Tibial nerve (tissue), 4 donors: ENCODE results near the gene HSPG2. TPM values are rescaled to one million over a fixed set of nuclear protein-coding genes. Genes with fewer than 3 reads are reported as not detected.
"Not testable (repeated sequence)": the region's sequence is repeated elsewhere in the genome, so short reads cannot be mapped to it uniquely, and the experiment has no call there.

Experiments used
- DNase-seq, 2 donors: peaks; one replicate each; pipeline ENCODE4 v3.0.0-alpha.2; 2019; ENCODE audit warnings: low spot score in 2 of 2
- H3K27ac ChIP-seq, 4 donors: fragments of 200-600 bp; sonication (generic) in 3 of 4; one replicate each; pipeline ENCODE4 v1.5.1; 2017 to 2019; ENCODE audit warnings: mild to moderate bottlenecking in 1 of 4
- H3K27me3 ChIP-seq, 2 donors: fragments of 200-600 bp; sonication (generic) in 1 of 2; one replicate each; pipeline versions ENCODE4 v1.5.1 to v1.6.0; 2017 to 2019
- H3K36me3 ChIP-seq, 3 donors: fragments of 200-600 bp; sonication (generic); one replicate each; pipeline ENCODE4 v1.5.1; 2018 to 2019
- H3K4me1 ChIP-seq, 4 donors: fragments of 200-600 bp; sonication (generic) in 3 of 4; one replicate each; pipeline ENCODE4 v1.5.1; 2017 to 2019
- H3K4me3 ChIP-seq, 4 donors: fragments of 200-600 bp; sonication (generic) in 3 of 4; one replicate each; pipeline ENCODE4 v1.5.1; 2017 to 2019; ENCODE audit warnings: mild to moderate bottlenecking in 1 of 4, moderate library complexity in 1 of 4
- H3K9me3 ChIP-seq, 4 donors: fragments of 200-600 bp; sonication (generic) in 3 of 4; one replicate each; pipeline ENCODE4 v1.5.1; 2017 to 2019
- EP300 ChIP-seq, 2 donors: sonication (generic); formaldehyde crosslinking; IDR thresholded peaks; one replicate each; pipeline ENCODE4 v1.6.1; 2017; ENCODE audit warnings: antibody characterized with exemption in 2 of 2, mild to moderate bottlenecking in 1 of 2
- POLR2A ChIP-seq, 2 donors: fragments of 450-650 bp; IDR thresholded peaks; one replicate each; pipeline ENCODE4 v1.6.1; 2017; ENCODE audit warnings: antibody characterized with exemption in 2 of 2, mild to moderate bottlenecking in 2 of 2, moderate library complexity in 2 of 2
- WGBS, 2 donors: methylation state at CpG; one replicate each; pipeline ENCODE4 v1.1.5; 2018; 5-methylcytosine and 5-hydroxymethylcytosine counted together
- total RNA-seq, 4 donors: library from RNA; depleted of rRNA; stranded (reverse); fragments of >200 nt; gene quantifications; one replicate each; pipeline ENCODE4 v1.1.0, GENCODE V29; 2016
- TF ChIP-seq, protein P1 (sequence below), 5 experiments: fragments of 200-600 bp in 3 of 5; fragments of 450-650 bp in 2 of 5; sonication (generic) in 3 of 5; IDR thresholded peaks; one replicate each; pipeline ENCODE4 v1.5.1; 2016 to 2019; ENCODE audit warnings: antibody characterized with exemption in 5 of 5, mild to moderate bottlenecking in 3 of 5, moderate library complexity in 2 of 5

HSPG2 gene
- total RNA-seq, 4 donors from 2014 or later: 292 to 486 (median 404) TPM

DNA sequence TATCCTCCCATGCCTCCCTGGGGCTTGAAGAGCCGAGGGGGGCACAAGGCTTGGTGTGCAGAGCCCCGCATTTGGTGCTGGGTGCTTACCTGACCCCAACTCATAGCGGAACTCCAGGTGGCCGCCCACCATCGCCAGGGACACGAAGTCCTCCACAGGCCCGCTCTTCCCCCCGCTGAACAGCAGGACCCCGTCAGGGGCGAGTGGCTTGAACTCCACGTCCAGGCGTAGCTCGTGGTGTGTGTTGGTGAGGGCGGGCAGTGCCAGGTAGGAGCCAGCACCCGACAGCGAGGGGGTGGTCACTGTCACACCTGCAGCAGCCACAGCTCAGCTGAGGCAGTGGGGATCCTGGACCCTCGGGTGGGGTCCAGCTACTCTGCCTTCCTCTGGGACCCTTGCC is 107.8 kb downstream of the HSPG2 start:
- Histone ChIP-seq H3K27ac (no peak overlapping the region), H3K4me1 (no peaks in the 10 kb centered on the region), H3K9me3 (peaks cover 0 to 3% (median 0%) of the 10 kb centered on the region in 4 donors), H3K36me3 (peaks cover 18 to 100% (median 31%) of the 10 kb centered on the region in 3 donors), H3K27me3 (no peaks in the 10 kb centered on the region), H3K4me3 (no peak overlapping the region)
- 91 to 94% methylated on average over 9 to 14 of the region's 17 CpGs for WGBS, 2 donors
- DNase-seq: no peak
- TF ChIP-seq EP300 (IDR thresholded peaks at IDR 0.05): no peak
- TF ChIP-seq, protein P1, sequence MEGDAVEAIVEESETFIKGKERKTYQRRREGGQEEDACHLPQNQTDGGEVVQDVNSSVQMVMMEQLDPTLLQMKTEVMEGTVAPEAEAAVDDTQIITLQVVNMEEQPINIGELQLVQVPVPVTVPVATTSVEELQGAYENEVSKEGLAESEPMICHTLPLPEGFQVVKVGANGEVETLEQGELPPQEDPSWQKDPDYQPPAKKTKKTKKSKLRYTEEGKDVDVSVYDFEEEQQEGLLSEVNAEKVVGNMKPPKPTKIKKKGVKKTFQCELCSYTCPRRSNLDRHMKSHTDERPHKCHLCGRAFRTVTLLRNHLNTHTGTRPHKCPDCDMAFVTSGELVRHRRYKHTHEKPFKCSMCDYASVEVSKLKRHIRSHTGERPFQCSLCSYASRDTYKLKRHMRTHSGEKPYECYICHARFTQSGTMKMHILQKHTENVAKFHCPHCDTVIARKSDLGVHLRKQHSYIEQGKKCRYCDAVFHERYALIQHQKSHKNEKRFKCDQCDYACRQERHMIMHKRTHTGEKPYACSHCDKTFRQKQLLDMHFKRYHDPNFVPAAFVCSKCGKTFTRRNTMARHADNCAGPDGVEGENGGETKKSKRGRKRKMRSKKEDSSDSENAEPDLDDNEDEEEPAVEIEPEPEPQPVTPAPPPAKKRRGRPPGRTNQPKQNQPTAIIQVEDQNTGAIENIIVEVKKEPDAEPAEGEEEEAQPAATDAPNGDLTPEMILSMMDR (IDR thresholded peaks at IDR 0.05): no peak
- no peak for TF ChIP-seq POLR2A (IDR thresholded peaks at IDR 0.05)

- no peaks in the 10 kb centered on the region for H3K9me3 ChIP-seq
- H3K27ac ChIP-seq: no peak overlapping the region
- H3K4me1 ChIP-seq: no peaks in the 10 kb centered on the region
- 71 to 82% methylated on average over 22 to 28 of the region's 28 CpGs for WGBS, 2 donors
- TF ChIP-seq EP300 (IDR thresholded peaks at IDR 0.05) (no peak), POLR2A (IDR thresholded peaks at IDR 0.05) (no peak)
- TF ChIP-seq, protein P1 (IDR thresholded peaks at IDR 0.05): no peak
- H3K36me3 ChIP-seq: peaks cover 18 to 100% (median 24%) of the 10 kb centered on the region in 3 donors
- H3K27me3 ChIP-seq: no peaks in the 10 kb centered on the region
- DNase-seq: no peak
- H3K4me3 ChIP-seq: no peak overlapping the region
Measured at GRCh38 chr1:21828506-21829210, 108.5 kb downstream of the HSPG2 start.

DNA sequence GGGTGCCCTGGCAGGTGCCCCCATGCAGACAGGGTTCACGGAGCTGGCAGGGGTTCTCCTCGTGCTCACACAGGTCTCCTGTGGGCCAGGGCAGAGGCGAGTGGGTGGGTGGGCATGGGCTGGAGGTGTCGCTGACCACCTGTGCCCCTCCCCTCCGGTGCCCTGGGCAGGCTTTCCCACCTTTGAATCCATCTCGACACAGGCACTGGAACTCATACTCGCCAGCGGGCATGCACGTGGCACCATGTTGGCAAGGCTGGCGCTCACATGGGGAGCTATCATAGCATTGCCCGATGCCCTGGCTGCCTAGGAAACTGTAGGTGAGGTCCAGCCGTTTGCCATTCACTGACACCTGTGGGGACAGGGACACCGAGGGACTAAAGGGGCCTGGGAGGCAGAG is 109.0 kb downstream of the HSPG2 start:
- Histone ChIP-seq H3K36me3 (peaks cover 13 to 100% (median 20%) of the 10 kb centered on the region in 3 donors), H3K27ac (no peak overlapping the region), H3K4me3 (no peak overlapping the region), H3K4me1 (no peaks in the 10 kb centered on the region), H3K27me3 (no peaks in the 10 kb centered on the region), H3K9me3 (no peaks in the 10 kb centered on the region)
- TF ChIP-seq EP300 (IDR thresholded peaks at IDR 0.05) (no peak), POLR2A (IDR thresholded peaks at IDR 0.05) (no peak)
- TF ChIP-seq, protein P1 (IDR thresholded peaks at IDR 0.05): no peak
- WGBS, 2 donors: 80 to 90% methylated on average over 6 to 13 of the region's 13 CpGs
- no peak for DNase-seq

GRCh38 chr1:21827141-21827679 is 109.9 kb downstream of the HSPG2 start:
- TF ChIP-seq, protein P1 (IDR thresholded peaks at IDR 0.05): no peak
- TF ChIP-seq EP300 (IDR thresholded peaks at IDR 0.05) (no peak), POLR2A (IDR thresholded peaks at IDR 0.05) (no peak)
- no peaks in the 10 kb centered on the region for H3K4me1 ChIP-seq
- H3K27me3 ChIP-seq: no peaks in the 10 kb centered on the region
- no peak for DNase-seq
- 87 to 88% methylated on average over 5 of the region's 5 CpGs for WGBS, 2 donors
- H3K36me3 ChIP-seq: peaks cover 13 to 100% (median 19%) of the 10 kb centered on the region in 3 donors
- H3K9me3 ChIP-seq: no peaks in the 10 kb centered on the region
- no peak overlapping the region for H3K27ac ChIP-seq
- H3K4me3 ChIP-seq: no peak overlapping the region

GRCh38 chr1:21826694-21827093 is 110.4 kb downstream of the HSPG2 start:
- DNase-seq, H3K4me3 ChIP-seq, H3K27me3 ChIP-seq, H3K9me3 ChIP-seq, H3K4me1 ChIP-seq, H3K27ac ChIP-seq: not testable (repeated sequence)
- peaks cover 13 to 100% (median 19%) of the 10 kb centered on the region in 3 donors for H3K36me3 ChIP-seq
- 85 to 93% methylated on average over 10 of the region's 10 CpGs for WGBS, 2 donors
